ENCODE measurements around the gene ISG20L2. TPM values are rescaled to one million over a fixed set of nuclear protein-coding genes. Genes with fewer than 3 reads are reported as not detected.

Gene ISG20L2
- total RNA-seq, 1 donor from 2014 or later: 24.1 TPM

GRCh38 chr1:156741481-156741983, 13.0 kb upstream of the ISG20L2 start:
- DNase-seq (ENCODE audit: low spot score): no peak

- peak; percentile 99 for DNase-seq (ENCODE audit: low spot score)
These were observed 12.3 kb upstream of the ISG20L2 start, which contains the start of gene MRPL24 for GRCh38 chr1:156740741-156741480. Gene MRPL24 (minus strand): TSS chr1:156741088. CDS start chr1:156738704, 2,384 bp downstream.

GRCh38 chr1:156740237-156740740, 11.7 kb upstream of the ISG20L2 start:
- DNase-seq (ENCODE audit: low spot score): no peak

GRCh38 chr1:156738916-156739315, 10.3 kb upstream of the ISG20L2 start:
- no peak for DNase-seq (ENCODE audit: low spot score)

- no peak for DNase-seq (ENCODE audit: low spot score)
These were observed 9.8 kb upstream of the ISG20L2 start for GRCh38 chr1:156738407-156738806.

- no peak for DNase-seq (ENCODE audit: low spot score)
These were observed 5.5 kb upstream of the ISG20L2 start for GRCh38 chr1:156733989-156734584.

GRCh38 chr1:156727926-156728598, 504 bp downstream of the ISG20L2 start, which contains the start of gene METTL25B:
Gene METTL25B (plus strand): TSS chr1:156728469. CDS start chr1:156729105, 636 bp downstream.
- DNase-seq (ENCODE audit: low spot score): peak; percentile 81

- no peak for DNase-seq (ENCODE audit: low spot score)
These were observed 1.1 kb downstream of the ISG20L2 start for GRCh38 chr1:156727492-156727891.

- DNase-seq (ENCODE audit: low spot score): peak; percentile 47
These were observed 1.9 kb downstream of the ISG20L2 start for GRCh38 chr1:156726549-156727226.

- peak; percentile 91 for DNase-seq (ENCODE audit: low spot score)
These were observed 2.8 kb downstream of the ISG20L2 start for GRCh38 chr1:156725683-156726280.

- no peak for DNase-seq (ENCODE audit: low spot score)
These were observed 7.0 kb downstream of the ISG20L2 start for GRCh38 chr1:156721535-156721934.

- no peak for DNase-seq (ENCODE audit: low spot score)
These were observed 7.4 kb downstream of the ISG20L2 start for GRCh38 chr1:156721131-156721530.

GRCh38 chr1:156717351-156717750, 11.2 kb downstream of the ISG20L2 start:
- no peak for DNase-seq (ENCODE audit: low spot score)

- DNase-seq (ENCODE audit: low spot score): no peak
These were observed 13.7 kb downstream of the ISG20L2 start for GRCh38 chr1:156714830-156715229.

- no peak for DNase-seq (ENCODE audit: low spot score)
These were observed 15.9 kb downstream of the ISG20L2 start for GRCh38 chr1:156712626-156713025.

GRCh38 chr1:156711011-156711817, 17.4 kb downstream of the ISG20L2 start:
- no peak for DNase-seq (ENCODE audit: low spot score)

- peak; percentile 64 for DNase-seq (ENCODE audit: low spot score)
These were observed 18.6 kb downstream of the ISG20L2 start for GRCh38 chr1:156709757-156710489.

- DNase-seq (ENCODE audit: low spot score): no peak
These were observed 19.5 kb downstream of the ISG20L2 start for GRCh38 chr1:156709031-156709430.

- DNase-seq (ENCODE audit: low spot score): no peak
These were observed 20.3 kb downstream of the ISG20L2 start for GRCh38 chr1:156708218-156708661.
